AG09309 (cell line): ENCODE results near the gene UGT2B10.
"Not testable (repeated sequence)": the region's sequence is repeated elsewhere in the genome, so short reads cannot be mapped to it uniquely, and the experiment has no call there.

Experiments used
- DNase-seq: peaks from one replicate; pipeline ENCODE4 v3.0.0-alpha.2; 2010; ENCODE audit warnings: low read depth
- H3K4me3 ChIP-seq: 2 replicates; pipeline ENCODE4 v1.5.1; 2011; ENCODE audit warnings: mild to moderate bottlenecking, low read depth, low read length, moderate library complexity; ENCODE audit not compliant: control insufficient read depth
- TF ChIP-seq, protein P1 (sequence below): IDR thresholded peaks from 2 replicates; pipeline ENCODE4 v1.5.1; 2011; ENCODE audit warnings: mild to moderate bottlenecking, low read depth, low read length, inconsistent platforms; ENCODE audit not compliant: insufficient read depth, control insufficient read depth; ENCODE audit errors: missing control alignments

Gene UGT2B10

GRCh38 chr4:68815617-68816409 is at the start of gene UGT2B10:
UGT2B10 (plus strand) TSS chr4:68815994; CDS start chr4:68816020, 26 bp downstream.
- DNase-seq, H3K4me3 ChIP-seq: not testable (repeated sequence)

GRCh38 chr4:68771836-68772235 is 44.0 kb upstream of the UGT2B10 start:
- DNase-seq, H3K4me3 ChIP-seq: not testable (repeated sequence)

GRCh38 chr4:68773699-68774098 is 42.1 kb upstream of the UGT2B10 start:
- no peak for DNase-seq
- TF ChIP-seq, protein P1, sequence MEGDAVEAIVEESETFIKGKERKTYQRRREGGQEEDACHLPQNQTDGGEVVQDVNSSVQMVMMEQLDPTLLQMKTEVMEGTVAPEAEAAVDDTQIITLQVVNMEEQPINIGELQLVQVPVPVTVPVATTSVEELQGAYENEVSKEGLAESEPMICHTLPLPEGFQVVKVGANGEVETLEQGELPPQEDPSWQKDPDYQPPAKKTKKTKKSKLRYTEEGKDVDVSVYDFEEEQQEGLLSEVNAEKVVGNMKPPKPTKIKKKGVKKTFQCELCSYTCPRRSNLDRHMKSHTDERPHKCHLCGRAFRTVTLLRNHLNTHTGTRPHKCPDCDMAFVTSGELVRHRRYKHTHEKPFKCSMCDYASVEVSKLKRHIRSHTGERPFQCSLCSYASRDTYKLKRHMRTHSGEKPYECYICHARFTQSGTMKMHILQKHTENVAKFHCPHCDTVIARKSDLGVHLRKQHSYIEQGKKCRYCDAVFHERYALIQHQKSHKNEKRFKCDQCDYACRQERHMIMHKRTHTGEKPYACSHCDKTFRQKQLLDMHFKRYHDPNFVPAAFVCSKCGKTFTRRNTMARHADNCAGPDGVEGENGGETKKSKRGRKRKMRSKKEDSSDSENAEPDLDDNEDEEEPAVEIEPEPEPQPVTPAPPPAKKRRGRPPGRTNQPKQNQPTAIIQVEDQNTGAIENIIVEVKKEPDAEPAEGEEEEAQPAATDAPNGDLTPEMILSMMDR, result no peak
- no peak overlapping the region for H3K4me3 ChIP-seq

- H3K4me3 ChIP-seq, result no peak overlapping the region
- no peak for DNase-seq
- TF ChIP-seq, protein P1, result no peak
These were observed 35.6 kb upstream of the UGT2B10 start for GRCh38 chr4:68780232-68780631.

DNA sequence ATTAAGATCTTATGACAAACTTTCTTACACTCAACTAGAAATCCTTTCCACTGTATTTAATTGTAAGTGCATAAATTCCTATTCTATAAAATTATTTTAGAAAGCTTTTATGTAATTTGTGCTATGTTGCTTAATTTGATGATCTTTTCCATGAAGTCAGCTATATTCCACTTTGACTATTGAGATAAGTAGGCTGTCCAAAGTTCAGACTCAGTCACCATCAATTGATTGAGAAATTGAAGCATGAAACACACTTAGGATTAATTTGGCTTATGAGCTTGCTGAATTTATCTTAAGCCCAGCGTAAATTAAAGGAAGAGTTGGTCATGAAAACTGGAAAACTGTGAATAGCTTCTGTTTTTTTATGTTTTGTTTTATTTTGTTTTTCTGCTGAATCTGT is 18.7 kb upstream of the UGT2B10 start:
- no peak for DNase-seq
- no peak overlapping the region for H3K4me3 ChIP-seq
- TF ChIP-seq, protein P1, result no peak

- DNase-seq, result no peak
- no peak overlapping the region for H3K4me3 ChIP-seq
- TF ChIP-seq, protein P1, result no peak
These were observed 18.2 kb upstream of the UGT2B10 start for GRCh38 chr4:68797618-68798017.

DNA sequence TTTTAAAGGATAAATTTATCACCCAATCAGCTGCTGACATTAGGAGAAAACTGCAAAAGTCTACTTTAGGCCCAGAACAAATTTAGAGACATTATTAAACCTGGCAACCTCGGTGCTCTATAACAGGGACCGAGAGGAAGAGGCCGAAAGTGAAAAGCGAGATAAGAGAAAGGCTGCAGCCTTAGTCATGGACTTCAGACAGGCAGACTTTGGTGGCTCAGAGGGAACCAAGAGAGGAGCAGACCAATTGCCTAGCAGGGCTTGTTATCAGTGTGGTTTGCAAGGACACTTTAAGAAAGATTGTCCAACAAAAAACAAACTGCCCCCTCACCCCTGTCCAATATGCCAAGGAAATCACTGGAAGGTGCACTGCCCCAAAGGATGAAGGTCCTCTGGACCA is 12.8 kb upstream of the UGT2B10 start:
- no peak for DNase-seq
- TF ChIP-seq, protein P1, result no peak

GRCh38 chr4:68808060-68808459 is 7.7 kb upstream of the UGT2B10 start:
- no peak overlapping the region for H3K4me3 ChIP-seq
- no peak for DNase-seq
- TF ChIP-seq, protein P1, result no peak

More for the DNA sequence above, 12.8 kb upstream of the UGT2B10 start:
- H3K4me3 ChIP-seq, result no peak overlapping the region
